HepG2 (cell line): ENCODE measurements around the gene HNRNPM. TPM values are rescaled to one million over a fixed set of nuclear protein-coding genes. Genes with fewer than 3 reads are reported as not detected.

Experiments
- FOXA3 ChIP-seq: IDR thresholded peaks from 2 replicates; pipeline ENCODE4 v1.6.1; 2016; ENCODE audit warnings: missing genetic modification reagents, missing compliant biosample characterization
- KAT8 ChIP-seq: IDR thresholded peaks from 2 replicates; pipeline ENCODE4 v1.6.1; 2016; ENCODE audit warnings: missing genetic modification reagents, missing compliant biosample characterization
- KDM2A ChIP-seq: sonication (generic); formaldehyde crosslinking; IDR thresholded peaks from 2 replicates; pipeline ENCODE4 v1.4.0; 2020; ENCODE audit warnings: low read depth, missing genetic modification reagents, borderline replicate concordance
- KDM3A ChIP-seq: IDR thresholded peaks from 2 replicates; pipeline ENCODE4 v1.6.1; 2018; ENCODE audit warnings: low read depth, missing compliant biosample characterization
- KLF15 ChIP-seq: sonication (generic); formaldehyde crosslinking; IDR thresholded peaks from 2 replicates; pipeline ENCODE4 v1.8.1; 2023; ENCODE audit warnings: borderline replicate concordance, mild to moderate bottlenecking, inconsistent platforms, missing genetic modification reagents, mixed read lengths
- KMT2B ChIP-seq: IDR thresholded peaks from 2 replicates; pipeline ENCODE4 v1.6.1; 2016; ENCODE audit warnings: missing genetic modification reagents, missing compliant biosample characterization
- NCOR1 ChIP-seq: fragments of 200-600 bp; sonication (generic); IDR thresholded peaks from 2 replicates; pipeline ENCODE4 v1.7.0; 2017; ENCODE audit warnings: antibody characterized with exemption, low read length, borderline replicate concordance
- NFATC3 ChIP-seq: sonication (generic); formaldehyde crosslinking; IDR thresholded peaks from 2 replicates; pipeline ENCODE4 v1.5.1; 2020; ENCODE audit warnings: mild to moderate bottlenecking, missing genetic modification reagents
- SAFB2 ChIP-seq: sonication (generic); formaldehyde crosslinking; IDR thresholded peaks from 2 replicates; pipeline ENCODE4 v1.5.1; 2020; ENCODE audit warnings: missing genetic modification reagents, low read depth, mild to moderate bottlenecking, borderline replicate concordance
- ZNF441 ChIP-seq: sonication (generic); formaldehyde crosslinking; IDR thresholded peaks from 2 replicates; pipeline ENCODE4 v1.7.0; 2021; ENCODE audit warnings: missing genetic modification reagents, borderline replicate concordance
- ZNF607 ChIP-seq: sonication (generic); formaldehyde crosslinking; IDR thresholded peaks from 2 replicates; pipeline ENCODE4 v1.5.1; 2020; ENCODE audit warnings: missing genetic modification reagents, mild to moderate bottlenecking, borderline replicate concordance
- ZNF879 ChIP-seq: sonication (generic); formaldehyde crosslinking; IDR thresholded peaks from 2 replicates; pipeline ENCODE4 v1.8.1; 2023; ENCODE audit warnings: missing genetic modification reagents
- ZSCAN31 ChIP-seq: sonication (generic); formaldehyde crosslinking; IDR thresholded peaks from 2 replicates; pipeline ENCODE4 v1.5.0; 2020; ENCODE audit warnings: low read depth, mild to moderate bottlenecking, missing genetic modification reagents
- polyA plus RNA-seq, 8 experiments: library from polyadenylated mRNA; depleted of rRNA in 3 of 8; stranded (reverse) in 7 of 8; unstranded in 1 of 8; fragments of >200 nt; fragmentation: Illumina TruSeq in 4 of 8; extraction: Trizol in 4 of 8; gene quantifications; 2 replicates each; pipeline versions ENCODE4 v1.2.1 to v1.2.3, GENCODE V29; 2011 to 2016; ENCODE audit warnings: low read depth in 4 of 8, missing spikeins in 1 of 8, mixed read lengths in 1 of 8; ENCODE audit not compliant: insufficient read depth in 1 of 8
- total RNA-seq, 5 experiments: library from RNA; depleted of rRNA; stranded (reverse); fragments of >200 nt; fragmentation: Illumina TruSeq; extraction: Trizol; gene quantifications; 2 replicates each; pipeline ENCODE4 v1.2.3, GENCODE V29; 2016; ENCODE audit warnings: low read depth in 1 of 5
- TF ChIP-seq, protein P1 (sequence below): sonication (generic); formaldehyde crosslinking; IDR thresholded peaks from 2 replicates; pipeline ENCODE4 v1.4.0; 2020; ENCODE audit warnings: low read depth, missing genetic modification reagents
- TF ChIP-seq, protein P2 (sequence below): IDR thresholded peaks from 2 replicates; pipeline ENCODE4 v1.6.1; 2018; ENCODE audit warnings: missing genetic modification reagents, mild to moderate bottlenecking, missing compliant biosample characterization
- TF ChIP-seq, protein P3 (sequence below): sonication (generic); formaldehyde crosslinking; IDR thresholded peaks from 2 replicates; pipeline ENCODE4 v1.5.0; 2020; ENCODE audit warnings: mild to moderate bottlenecking, missing genetic modification reagents, moderate library complexity
- TF ChIP-seq, protein P4 (sequence below): sonication (generic); formaldehyde crosslinking; IDR thresholded peaks from 2 replicates; pipeline ENCODE4 v1.4.0; 2020; ENCODE audit warnings: missing genetic modification reagents
- TF ChIP-seq, protein P5 (sequence below): sonication (generic); formaldehyde crosslinking; IDR thresholded peaks from 2 replicates; pipeline ENCODE4 v1.8.1; 2023; ENCODE audit warnings: mild to moderate bottlenecking, inconsistent platforms, moderate library complexity, missing genetic modification reagents, borderline replicate concordance

The HNRNPM gene
- total and polyA plus RNA-seq, 2 of the 13 experiments (the other 11 are each of a cell fraction or from before 2014, with no cell fraction given): 56.7 to 102 TPM

DNA sequence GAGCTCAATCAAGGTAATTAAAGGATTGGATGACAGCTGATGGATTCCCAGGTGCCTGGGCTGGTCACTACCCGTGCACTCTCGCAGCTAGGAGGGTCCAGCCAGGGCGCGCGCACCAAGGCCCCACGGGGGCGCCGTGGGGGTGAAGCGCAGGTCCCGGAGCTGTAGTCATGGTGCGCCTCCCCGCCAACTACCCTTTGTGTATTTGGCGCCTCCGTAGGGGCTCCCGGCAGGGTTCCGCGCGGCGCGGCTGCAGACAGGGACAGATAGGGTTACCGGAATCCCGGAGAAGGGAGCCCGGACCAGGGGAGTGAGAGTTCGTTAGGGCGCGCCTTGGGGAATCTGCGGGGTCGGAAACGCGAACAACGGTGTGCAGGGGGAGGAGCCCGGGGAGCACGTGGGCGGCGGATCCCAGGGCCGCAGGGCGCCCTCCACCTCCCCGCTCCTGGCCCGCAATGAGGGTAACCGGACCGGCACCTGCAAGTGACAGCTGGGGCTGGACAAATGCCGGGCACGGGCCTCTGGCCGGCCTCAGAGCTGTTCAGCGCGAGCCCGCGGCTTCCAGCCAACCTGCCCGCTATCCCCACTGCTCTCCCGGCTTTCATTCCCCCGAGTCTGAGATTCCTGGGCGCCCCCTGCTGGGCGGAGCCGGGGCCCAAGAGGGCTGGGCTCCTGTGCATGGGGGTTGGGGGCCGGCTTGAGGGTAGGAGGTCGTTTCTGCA, 61.1 kb downstream of the HNRNPM start (continued):
- TF ChIP-seq, protein P1, sequence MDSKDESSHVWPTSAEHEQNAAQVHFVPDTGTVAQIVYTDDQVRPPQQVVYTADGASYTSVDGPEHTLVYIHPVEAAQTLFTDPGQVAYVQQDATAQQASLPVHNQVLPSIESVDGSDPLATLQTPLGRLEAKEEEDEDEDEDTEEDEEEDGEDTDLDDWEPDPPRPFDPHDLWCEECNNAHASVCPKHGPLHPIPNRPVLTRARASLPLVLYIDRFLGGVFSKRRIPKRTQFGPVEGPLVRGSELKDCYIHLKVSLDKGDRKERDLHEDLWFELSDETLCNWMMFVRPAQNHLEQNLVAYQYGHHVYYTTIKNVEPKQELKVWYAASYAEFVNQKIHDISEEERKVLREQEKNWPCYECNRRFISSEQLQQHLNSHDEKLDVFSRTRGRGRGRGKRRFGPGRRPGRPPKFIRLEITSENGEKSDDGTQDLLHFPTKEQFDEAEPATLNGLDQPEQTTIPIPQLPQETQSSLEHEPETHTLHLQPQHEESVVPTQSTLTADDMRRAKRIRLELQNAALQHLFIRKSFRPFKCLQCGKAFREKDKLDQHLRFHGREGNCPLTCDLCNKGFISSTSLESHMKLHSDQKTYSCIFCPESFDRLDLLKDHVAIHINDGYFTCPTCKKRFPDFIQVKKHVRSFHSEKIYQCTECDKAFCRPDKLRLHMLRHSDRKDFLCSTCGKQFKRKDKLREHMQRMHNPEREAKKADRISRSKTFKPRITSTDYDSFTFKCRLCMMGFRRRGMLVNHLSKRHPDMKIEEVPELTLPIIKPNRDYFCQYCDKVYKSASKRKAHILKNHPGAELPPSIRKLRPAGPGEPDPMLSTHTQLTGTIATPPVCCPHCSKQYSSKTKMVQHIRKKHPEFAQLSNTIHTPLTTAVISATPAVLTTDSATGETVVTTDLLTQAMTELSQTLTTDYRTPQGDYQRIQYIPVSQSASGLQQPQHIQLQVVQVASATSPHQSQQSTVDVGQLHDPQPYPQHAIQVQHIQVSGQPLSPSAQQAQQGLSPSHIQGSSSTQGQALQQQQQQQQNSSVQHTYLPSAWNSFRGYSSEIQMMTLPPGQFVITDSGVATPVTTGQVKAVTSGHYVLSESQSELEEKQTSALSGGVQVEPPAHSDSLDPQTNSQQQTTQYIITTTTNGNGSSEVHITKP: no peak
- TF ChIP-seq ZNF879 (CRISPR knock-in tag) (peak; percentile 71; the same call in 1 of the 2 replicates), ZSCAN31 (CRISPR knock-in tag) (peak; percentile 74; the same call in 1 of the 2 replicates), NFATC3 (CRISPR knock-in tag) (0 out of 2 replicates have a peak, but pooled peaks have one; percentile 30), KMT2B (CRISPR knock-in tag) (peak; percentile 42; the same call in 1 of the 2 replicates), KLF15 (no peak), KDM2A (CRISPR knock-in tag) (peak; percentile 75), FOXA3 (CRISPR knock-in tag) (0 out of 2 replicates have a peak, but pooled peaks have one; percentile 17), NCOR1 (no peak), ZNF441 (CRISPR knock-in tag) (0 out of 2 replicates have a peak, but pooled peaks have one; percentile 33), KAT8 (CRISPR knock-in tag) (peak; percentile 59; the same call in 1 of the 2 replicates), KDM3A (CRISPR knock-in tag) (peak; percentile 66; the same call in 1 of the 2 replicates), ZNF607 (peak; percentile 86), SAFB2 (CRISPR knock-in tag) (0 out of 2 replicates have a peak, but pooled peaks have one; percentile 67)
- TF ChIP-seq, protein P2, sequence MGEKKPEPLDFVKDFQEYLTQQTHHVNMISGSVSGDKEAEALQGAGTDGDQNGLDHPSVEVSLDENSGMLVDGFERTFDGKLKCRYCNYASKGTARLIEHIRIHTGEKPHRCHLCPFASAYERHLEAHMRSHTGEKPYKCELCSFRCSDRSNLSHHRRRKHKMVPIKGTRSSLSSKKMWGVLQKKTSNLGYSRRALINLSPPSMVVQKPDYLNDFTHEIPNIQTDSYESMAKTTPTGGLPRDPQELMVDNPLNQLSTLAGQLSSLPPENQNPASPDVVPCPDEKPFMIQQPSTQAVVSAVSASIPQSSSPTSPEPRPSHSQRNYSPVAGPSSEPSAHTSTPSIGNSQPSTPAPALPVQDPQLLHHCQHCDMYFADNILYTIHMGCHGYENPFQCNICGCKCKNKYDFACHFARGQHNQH: 0 out of 2 replicates have a peak, but pooled peaks have one; percentile 21
- TF ChIP-seq, protein P3, sequence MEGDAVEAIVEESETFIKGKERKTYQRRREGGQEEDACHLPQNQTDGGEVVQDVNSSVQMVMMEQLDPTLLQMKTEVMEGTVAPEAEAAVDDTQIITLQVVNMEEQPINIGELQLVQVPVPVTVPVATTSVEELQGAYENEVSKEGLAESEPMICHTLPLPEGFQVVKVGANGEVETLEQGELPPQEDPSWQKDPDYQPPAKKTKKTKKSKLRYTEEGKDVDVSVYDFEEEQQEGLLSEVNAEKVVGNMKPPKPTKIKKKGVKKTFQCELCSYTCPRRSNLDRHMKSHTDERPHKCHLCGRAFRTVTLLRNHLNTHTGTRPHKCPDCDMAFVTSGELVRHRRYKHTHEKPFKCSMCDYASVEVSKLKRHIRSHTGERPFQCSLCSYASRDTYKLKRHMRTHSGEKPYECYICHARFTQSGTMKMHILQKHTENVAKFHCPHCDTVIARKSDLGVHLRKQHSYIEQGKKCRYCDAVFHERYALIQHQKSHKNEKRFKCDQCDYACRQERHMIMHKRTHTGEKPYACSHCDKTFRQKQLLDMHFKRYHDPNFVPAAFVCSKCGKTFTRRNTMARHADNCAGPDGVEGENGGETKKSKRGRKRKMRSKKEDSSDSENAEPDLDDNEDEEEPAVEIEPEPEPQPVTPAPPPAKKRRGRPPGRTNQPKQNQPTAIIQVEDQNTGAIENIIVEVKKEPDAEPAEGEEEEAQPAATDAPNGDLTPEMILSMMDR (CRISPR knock-in tag): peak; percentile 93
- TF ChIP-seq, protein P4, sequence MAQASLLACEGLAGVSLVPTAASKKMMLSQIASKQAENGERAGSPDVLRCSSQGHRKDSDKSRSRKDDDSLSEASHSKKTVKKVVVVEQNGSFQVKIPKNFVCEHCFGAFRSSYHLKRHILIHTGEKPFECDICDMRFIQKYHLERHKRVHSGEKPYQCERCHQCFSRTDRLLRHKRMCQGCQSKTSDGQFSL (CRISPR knock-in tag): peak; percentile 39; the same call in 1 of the 2 replicates
- TF ChIP-seq, protein P5, sequence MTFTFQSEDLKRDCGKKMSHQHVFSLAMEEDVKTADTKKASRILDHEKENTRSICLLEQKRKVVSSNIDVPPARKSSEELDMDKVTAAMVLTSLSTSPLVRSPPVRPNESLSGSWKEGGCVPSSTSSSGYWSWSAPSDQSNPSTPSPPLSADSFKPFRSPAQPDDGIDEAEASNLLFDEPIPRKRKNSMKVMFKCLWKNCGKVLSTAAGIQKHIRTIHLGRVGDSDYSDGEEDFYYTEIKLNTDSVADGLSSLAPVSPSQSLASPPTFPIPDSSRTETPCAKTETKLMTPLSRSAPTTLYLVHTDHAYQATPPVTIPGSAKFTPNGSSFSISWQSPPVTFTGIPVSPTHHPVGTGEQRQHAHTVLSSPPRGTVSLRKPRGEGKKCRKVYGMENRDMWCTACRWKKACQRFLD (CRISPR knock-in tag): no peak
